Globus pallidus (tissue), 1 donor: Measurements from ENCODE around the gene TEX10.
"Not testable (repeated sequence)": the region's sequence is repeated elsewhere in the genome, so short reads cannot be mapped to it uniquely, and the experiment has no call there.

Source experiments
- DNase-seq: peaks from one replicate; pipeline ENCODE4 v3.0.0-alpha.2; 2015; ENCODE audit warnings: low spot score

The TEX10 gene

DNA sequence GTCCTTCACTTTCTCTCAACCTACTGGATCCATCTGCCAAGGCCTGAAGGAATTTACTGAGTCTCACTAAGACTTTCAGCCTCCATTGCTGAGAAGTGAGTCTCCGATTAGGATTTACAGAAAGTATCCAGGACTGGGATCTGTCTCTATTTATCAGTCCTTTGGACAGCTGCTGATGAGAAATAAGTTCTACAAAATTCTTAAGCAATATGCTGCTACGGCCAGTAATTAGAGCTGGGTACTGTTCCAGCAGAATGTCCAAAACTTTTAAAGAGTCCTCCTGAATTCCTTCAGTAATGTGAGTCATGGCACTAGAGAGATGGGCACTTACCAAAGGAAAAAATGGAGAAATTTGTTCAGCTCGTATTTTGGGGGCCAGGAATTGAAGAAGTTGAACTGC is 5.9 kb downstream of the TEX10 start:
- DNase-seq, result no peak

DNA sequence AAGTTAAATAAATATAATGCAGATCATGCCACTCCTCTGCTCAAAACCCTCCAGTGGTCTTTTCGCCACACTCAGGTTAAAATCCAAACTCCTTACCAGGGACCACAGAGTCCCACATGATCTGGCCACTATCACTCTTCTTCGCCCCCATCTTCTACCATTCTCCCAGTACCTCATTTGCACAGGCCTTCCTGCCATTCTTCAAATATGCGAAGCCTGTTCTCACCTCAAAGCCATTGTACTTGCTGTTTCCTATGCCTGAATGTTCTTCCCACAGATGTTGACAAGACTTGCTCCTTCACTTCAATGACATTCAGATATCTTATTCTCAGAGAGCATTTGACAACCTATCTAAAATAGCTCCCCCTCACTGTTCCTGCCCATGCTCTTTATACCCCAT is 10.9 kb downstream of the TEX10 start:
- DNase-seq, result no peak

- DNase-seq, result no peak
Observed at GRCh38 chr9:100340224-100340623, 12.5 kb downstream of the TEX10 start.

GRCh38 chr9:100338736-100339135 is 14.0 kb downstream of the TEX10 start:
- not testable (repeated sequence) for DNase-seq

- peak; percentile 41 for DNase-seq
Observed at GRCh38 chr9:100324594-100325200, 28.0 kb downstream of the TEX10 start.

DNA sequence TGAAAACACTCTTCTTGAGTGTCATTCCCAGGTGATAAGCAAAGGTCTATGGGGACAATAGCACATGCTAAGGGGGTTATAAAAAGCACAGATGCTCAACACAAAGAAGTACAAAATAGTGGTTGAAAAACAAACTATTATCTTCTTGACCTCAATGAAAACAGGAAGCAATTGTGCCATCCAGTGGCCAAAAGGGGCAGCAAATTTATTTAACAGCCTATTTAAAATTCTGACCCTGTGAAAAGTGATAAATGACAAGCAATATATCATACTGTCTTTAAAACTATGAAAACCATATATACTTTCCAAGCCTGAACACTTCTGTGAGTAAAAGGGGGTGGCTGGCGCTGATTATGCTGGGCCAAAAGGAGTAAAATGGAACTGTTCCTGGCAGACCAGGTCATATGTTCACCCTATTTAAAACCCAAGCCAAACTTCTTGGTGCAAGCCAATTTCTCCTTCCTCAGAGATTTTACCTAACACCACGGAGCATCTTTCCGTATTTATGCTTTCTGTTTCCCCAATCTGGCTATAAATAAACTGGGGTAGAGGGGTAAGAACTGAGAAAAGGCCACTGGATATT is 29.7 kb downstream of the TEX10 start:
- DNase-seq, result peak; percentile 46

- no peak for DNase-seq
Observed at GRCh38 chr9:100317706-100318105, 35.0 kb downstream of the TEX10 start.

DNA sequence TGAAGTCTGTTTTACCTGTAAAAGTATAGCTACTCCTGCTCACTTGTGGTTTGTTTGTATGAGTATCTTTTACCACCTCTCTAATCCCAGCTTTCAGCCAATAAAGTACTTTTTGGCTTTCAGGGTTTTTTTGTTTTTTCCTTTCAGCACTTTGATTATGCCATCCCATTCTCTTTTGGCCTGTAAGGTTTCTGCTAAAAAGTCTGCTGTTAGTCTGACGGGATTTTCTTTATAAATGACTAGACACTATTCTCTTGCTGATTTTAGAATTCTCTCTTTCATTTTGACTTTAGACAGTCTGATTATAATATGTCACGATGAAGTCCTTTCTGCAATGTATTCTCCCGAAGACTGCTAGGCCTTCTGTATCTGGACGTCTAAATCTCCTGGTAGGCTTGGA is 37.2 kb downstream of the TEX10 start:
- no peak for DNase-seq

- no peak for DNase-seq
Observed at GRCh38 chr9:100309992-100310391, 42.8 kb downstream of the TEX10 start.

GRCh38 chr9:100308965-100309564 is 43.7 kb downstream of the TEX10 start:
- no peak for DNase-seq

DNA sequence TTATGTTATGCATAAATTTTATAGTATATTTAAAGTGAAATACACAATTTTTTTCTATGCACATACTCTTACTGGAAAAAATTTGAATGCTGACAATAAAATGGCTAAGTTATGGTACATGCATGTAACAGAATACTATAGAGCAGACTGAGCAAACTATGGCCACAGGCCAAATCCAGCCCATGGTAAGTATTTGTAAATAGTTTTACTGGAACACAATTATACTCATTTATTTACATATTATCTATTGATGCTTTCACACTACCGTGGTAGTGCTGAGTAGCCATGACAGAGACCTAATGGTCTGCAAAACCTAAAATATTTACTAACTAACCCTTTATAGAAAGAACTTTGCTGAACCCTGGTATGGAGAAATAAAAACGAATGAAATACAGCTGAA is 45.7 kb downstream of the TEX10 start:
- no peak for DNase-seq

GRCh38 chr9:100306283-100306682 is 46.5 kb downstream of the TEX10 start:
- no peak for DNase-seq

DNA sequence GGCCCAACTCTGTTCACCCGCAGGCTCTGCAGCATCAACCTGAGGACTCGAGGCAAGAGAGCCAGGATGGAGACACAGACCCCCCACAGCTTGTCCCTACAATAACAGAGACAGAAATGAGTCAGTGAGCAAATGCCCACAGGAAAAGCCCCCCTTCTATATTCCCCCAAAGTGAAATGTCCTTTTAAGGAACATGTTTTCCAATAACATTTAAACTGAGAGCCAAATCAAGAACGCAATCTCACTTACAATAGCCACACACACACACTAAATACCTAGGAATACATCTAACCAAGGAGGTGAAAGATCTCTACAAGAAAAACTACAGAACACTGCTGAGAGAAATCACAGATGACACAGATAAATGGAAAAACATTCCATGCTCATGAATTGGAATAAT is 49.0 kb downstream of the TEX10 start:
- DNase-seq, result no peak

- DNase-seq, result no peak
Observed at GRCh38 chr9:100298378-100298777, 54.4 kb downstream of the TEX10 start.

- DNase-seq, result no peak
Observed at GRCh38 chr9:100296407-100296806, 56.3 kb downstream of the TEX10 start.

- no peak for DNase-seq
Observed at GRCh38 chr9:100295240-100295639, 57.5 kb downstream of the TEX10 start.

- no peak for DNase-seq
Observed at GRCh38 chr9:100294806-100295205, 57.9 kb downstream of the TEX10 start.

DNA sequence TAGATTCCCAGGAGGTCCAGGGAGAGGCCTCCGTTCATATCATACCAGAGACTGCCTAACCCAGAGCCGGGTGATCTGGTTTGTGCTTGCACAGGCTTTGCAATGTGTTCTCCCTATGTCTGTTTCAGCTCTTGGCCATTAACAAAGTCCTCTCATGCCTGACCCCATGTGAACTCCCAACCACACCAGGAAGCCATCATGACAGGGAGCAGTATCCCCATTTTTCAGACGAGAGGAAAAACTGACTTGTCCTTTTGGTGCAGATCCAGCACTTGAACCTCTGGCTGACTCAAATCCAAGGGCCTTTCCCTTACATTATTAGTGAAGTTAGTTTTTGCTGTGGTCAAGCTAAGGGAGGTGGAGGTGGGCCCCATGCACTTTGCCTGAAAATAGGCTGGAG is 58.4 kb downstream of the TEX10 start:
- no peak for DNase-seq

- no peak for DNase-seq
Observed at GRCh38 chr9:100292414-100292813, 60.3 kb downstream of the TEX10 start.

DNA sequence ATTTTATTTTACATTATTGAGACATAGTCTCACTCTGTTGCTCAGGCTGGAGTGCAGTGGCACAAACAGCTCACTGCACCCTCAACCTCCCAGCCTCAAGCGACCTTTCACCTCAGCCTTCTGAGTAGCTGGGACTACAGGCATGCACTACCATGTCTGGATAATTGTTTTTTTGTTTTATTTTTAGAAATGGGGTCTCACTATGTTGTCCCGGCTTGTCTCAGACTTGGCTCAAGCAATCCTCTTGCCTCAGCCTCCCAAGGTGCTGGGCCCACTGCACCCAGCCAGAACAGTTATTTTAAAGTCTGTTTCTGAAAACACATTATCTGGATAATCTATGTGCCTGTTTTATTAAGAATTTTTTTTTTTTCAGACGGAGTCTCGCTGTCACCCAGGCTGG is 62.0 kb downstream of the TEX10 start:
- no peak for DNase-seq

DNA sequence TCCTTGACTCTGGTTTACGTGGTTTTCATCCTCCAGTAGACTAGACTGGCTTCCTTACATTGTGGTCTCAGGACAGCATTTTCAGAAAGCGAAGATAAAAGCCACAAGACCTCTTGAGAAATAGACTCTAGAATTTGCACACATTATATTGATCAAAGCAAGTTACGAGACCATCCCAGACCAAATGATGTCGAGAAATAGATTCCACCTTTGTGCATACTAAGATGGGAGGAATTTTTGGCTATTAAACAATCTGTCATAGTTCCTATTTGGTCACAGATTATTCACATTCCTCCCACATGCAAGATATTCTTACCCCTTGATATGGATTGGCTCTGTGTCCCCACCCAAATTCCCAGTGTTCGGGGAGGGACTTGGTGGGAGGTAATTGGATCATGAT is 65.6 kb downstream of the TEX10 start:
- no peak for DNase-seq

DNA sequence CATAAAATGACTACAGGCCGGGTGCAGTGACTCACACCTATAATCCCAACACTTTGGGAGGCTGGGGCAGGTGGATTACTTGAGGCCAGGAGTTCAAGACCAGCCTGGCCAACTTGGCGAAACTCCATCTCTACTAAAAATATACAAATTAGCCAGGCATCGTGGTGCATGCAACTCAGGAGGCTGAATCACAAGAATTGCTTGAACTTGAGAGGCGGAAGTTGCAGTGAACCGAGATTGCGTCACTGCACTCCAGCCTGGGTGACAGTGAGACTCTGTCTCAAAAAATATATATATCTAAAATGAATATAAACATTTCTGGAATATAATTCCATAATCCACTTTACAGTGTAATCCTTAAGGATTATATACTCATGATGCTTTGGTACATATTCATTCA is 66.5 kb downstream of the TEX10 start:
- no peak for DNase-seq

- DNase-seq, result no peak
Observed at GRCh38 chr9:100285601-100286000, 67.1 kb downstream of the TEX10 start.

GRCh38 chr9:100285080-100285479 is 67.7 kb downstream of the TEX10 start:
- DNase-seq, result no peak
